H9 (cell line): ENCODE results near the gene ACYP1. TPM values are rescaled to one million over a fixed set of nuclear protein-coding genes. Genes with fewer than 3 reads are reported as not detected.

ENCODE experiments used
- DNase-seq: peaks from one replicate; pipeline ENCODE4 v3.0.0-alpha.2; 2017
- H2AFZ ChIP-seq: one replicate; pipeline ENCODE4 v1.6.1; 2013; ENCODE audit warnings: mild to moderate bottlenecking, low read length, control low read depth, moderate library complexity
- H2AK5ac ChIP-seq: 2 replicates; pipeline ENCODE4 v1.6.1; 2013; ENCODE audit warnings: low read length, control low read depth, mixed read lengths; ENCODE audit not compliant: insufficient read length
- H2BK120ac ChIP-seq: one replicate; pipeline ENCODE4 v1.6.1; 2013; ENCODE audit warnings: low read depth, mild to moderate bottlenecking, low read length, control low read depth, inconsistent platforms; ENCODE audit not compliant: poor library complexity, severe bottlenecking
- H2BK12ac ChIP-seq: 2 replicates; pipeline ENCODE4 v1.6.1; 2013; ENCODE audit warnings: low read length, control low read depth, mixed read lengths, low read depth; ENCODE audit not compliant: insufficient read length
- H2BK15ac ChIP-seq: 2 replicates; pipeline ENCODE4 v1.6.1; 2013; ENCODE audit warnings: low read depth, low read length, control low read depth
- H2BK20ac ChIP-seq: one replicate; pipeline ENCODE4 v1.6.1; 2013; ENCODE audit warnings: low read depth, mild to moderate bottlenecking, low read length, control low read depth, inconsistent platforms; ENCODE audit not compliant: poor library complexity, severe bottlenecking
- H2BK5ac ChIP-seq: 2 replicates; pipeline ENCODE4 v1.6.1; 2013; ENCODE audit warnings: low read length, control low read depth, mixed read lengths; ENCODE audit not compliant: insufficient read length
- H3K14ac ChIP-seq: 2 replicates; pipeline ENCODE4 v1.6.1; 2013; ENCODE audit warnings: low read length, control low read depth; ENCODE audit not compliant: insufficient read depth
- H3K18ac ChIP-seq: 2 replicates; pipeline ENCODE4 v1.6.1; 2013; ENCODE audit warnings: low read depth, mild to moderate bottlenecking, mixed read lengths, low read length, control low read depth; ENCODE audit not compliant: insufficient read length
- H3K23ac ChIP-seq: 2 replicates; pipeline ENCODE4 v1.6.1; 2013; ENCODE audit warnings: low read length, control low read depth, mixed read lengths, low read depth; ENCODE audit not compliant: insufficient read length
- H3K23me2 ChIP-seq: 2 replicates; pipeline ENCODE4 v1.6.1; 2013; ENCODE audit warnings: low read depth, mild to moderate bottlenecking, mixed read lengths, low read length, control low read depth; ENCODE audit not compliant: insufficient read length, poor library complexity, severe bottlenecking
- H3K27ac ChIP-seq: 2 replicates; pipeline ENCODE4 v1.5.1; 2013; ENCODE audit warnings: low read length, control low read depth, mixed read lengths, low read depth; ENCODE audit not compliant: insufficient read length
- H3K27me3 ChIP-seq: 2 replicates; pipeline ENCODE4 v1.6.1; 2013; ENCODE audit warnings: low read length, control low read depth, inconsistent platforms; ENCODE audit not compliant: insufficient read depth
- H3K4ac ChIP-seq: 2 replicates; pipeline ENCODE4 v1.6.1; 2013; ENCODE audit warnings: low read depth, mild to moderate bottlenecking, control low read depth, inconsistent platforms, low read length, moderate library complexity
- H3K4me1 ChIP-seq: 2 replicates; pipeline ENCODE4 v1.6.1; 2013; ENCODE audit warnings: low read length, control low read depth, inconsistent platforms; ENCODE audit not compliant: insufficient read depth
- H3K4me2 ChIP-seq: 2 replicates; pipeline ENCODE4 v1.6.1; 2013; ENCODE audit warnings: low read length, control low read depth, mixed read lengths; ENCODE audit not compliant: insufficient read length, insufficient read depth
- H3K56ac ChIP-seq: 2 replicates; pipeline ENCODE4 v1.6.1; 2013; ENCODE audit warnings: low read depth, mild to moderate bottlenecking, mixed read lengths, low read length, control low read depth; ENCODE audit not compliant: insufficient read length
- H3K79me1 ChIP-seq: 2 replicates; pipeline ENCODE4 v1.6.1; 2013; ENCODE audit warnings: low read depth, mild to moderate bottlenecking, moderate library complexity, low read length, control low read depth, inconsistent platforms; ENCODE audit not compliant: insufficient read depth, poor library complexity, severe bottlenecking
- H3K79me2 ChIP-seq: 2 replicates; pipeline ENCODE4 v1.6.1; 2013; ENCODE audit warnings: low read length, control low read depth, inconsistent platforms; ENCODE audit not compliant: insufficient read depth
- H3K9ac ChIP-seq: 2 replicates; pipeline ENCODE4 v1.6.1; 2013; ENCODE audit warnings: low read length, control low read depth, mixed read lengths; ENCODE audit not compliant: insufficient read length; ENCODE audit errors: extremely low read depth
- H3K9me3 ChIP-seq: one replicate; pipeline ENCODE4 v1.6.1; 2013; ENCODE audit warnings: low read depth, low read length, inconsistent platforms; ENCODE audit not compliant: control insufficient read depth
- H3T11ph ChIP-seq: one replicate; pipeline ENCODE4 v1.6.1; 2013; ENCODE audit warnings: mild to moderate bottlenecking, low read length, control low read depth, inconsistent platforms
- H4K20me1 ChIP-seq: one replicate; pipeline ENCODE4 v1.6.1; 2013; ENCODE audit not compliant: control insufficient read depth, insufficient read length, insufficient read depth
- H4K5ac ChIP-seq: 2 replicates; pipeline ENCODE4 v1.6.1; 2013; ENCODE audit warnings: low read depth, mild to moderate bottlenecking, mixed read lengths, low read length, control low read depth; ENCODE audit not compliant: insufficient read length
- H4K8ac ChIP-seq: replicated peaks from 2 replicates; pipeline ENCODE4 v1.6.1; 2013; ENCODE audit warnings: low read length, control low read depth, mixed read lengths, low read depth; ENCODE audit not compliant: insufficient read length
- H4K91ac ChIP-seq: 2 replicates; pipeline ENCODE4 v1.6.1; 2013; ENCODE audit warnings: low read depth, mild to moderate bottlenecking, moderate library complexity, mixed read lengths, low read length, control low read depth; ENCODE audit not compliant: insufficient read length
- H3K27ac Mint-ChIP-seq, 3 experiments: 2 replicates in 2 of 3; 3 replicates in 1 of 3; pipeline ENCODE4 v1.8.0; 2020 to 2021; ENCODE audit warnings: mixed read lengths in 3 of 3, mild to moderate bottlenecking in 1 of 3, moderate library complexity in 1 of 3
- H3K27me3 Mint-ChIP-seq: 2 replicates; pipeline ENCODE4 v1.8.0; 2021; ENCODE audit warnings: low read depth, mild to moderate bottlenecking, moderate library complexity, mixed read lengths
- H3K36me3 Mint-ChIP-seq, 3 experiments: 2 replicates in 2 of 3; 3 replicates in 1 of 3; pipeline ENCODE4 v1.8.0; 2020 to 2021; ENCODE audit warnings: low read depth in 3 of 3, mixed read lengths in 3 of 3; ENCODE audit not compliant: insufficient read depth in 1 of 3
- H3K4me1 Mint-ChIP-seq, 2 experiments: 2 replicates each; pipeline ENCODE4 v1.8.0; 2020; ENCODE audit warnings: mixed read lengths in 2 of 2
- H3K4me3 Mint-ChIP-seq, 2 experiments: 2 replicates in 1 of 2; 3 replicates in 1 of 2; pipeline ENCODE4 v1.8.0; 2020 to 2021; ENCODE audit warnings: mild to moderate bottlenecking in 2 of 2, mixed read lengths in 2 of 2, moderate library complexity in 1 of 2
- H3K9me3 Mint-ChIP-seq, 2 experiments: 2 replicates in 1 of 2; 3 replicates in 1 of 2; pipeline ENCODE4 v1.8.0; 2020; ENCODE audit warnings: mild to moderate bottlenecking in 2 of 2, mixed read lengths in 2 of 2, moderate library complexity in 1 of 2
- WGBS: extraction: QIAGEN DNeasy Blood & Tissue Kit; methylation state at CpG from one replicate; pipeline ENCODE4 v1.1.7; 2013; ENCODE audit warnings: missing lambda C conversion rate, low lambda C conversion rate, mixed read lengths; ENCODE audit not compliant: insufficient read length; ENCODE audit errors: extremely low coverage; 5-methylcytosine and 5-hydroxymethylcytosine counted together
- total RNA-seq: library from RNA; stranded (reverse); gene quantifications from 2 replicates; pipeline ENCODE4 v1.2.1, GENCODE V29; 2021
- TF ChIP-seq, protein P1 (sequence below): fragments of 200-600 bp; sonication (generic); conservative IDR thresholded peaks from 3 replicates; pipeline ENCODE4 v1.8.0; 2021; ENCODE audit warnings: antibody characterized with exemption, mild to moderate bottlenecking

The ACYP1 gene
- total RNA-seq, 1 experiment from 2014 or later: 18.9 TPM

DNA sequence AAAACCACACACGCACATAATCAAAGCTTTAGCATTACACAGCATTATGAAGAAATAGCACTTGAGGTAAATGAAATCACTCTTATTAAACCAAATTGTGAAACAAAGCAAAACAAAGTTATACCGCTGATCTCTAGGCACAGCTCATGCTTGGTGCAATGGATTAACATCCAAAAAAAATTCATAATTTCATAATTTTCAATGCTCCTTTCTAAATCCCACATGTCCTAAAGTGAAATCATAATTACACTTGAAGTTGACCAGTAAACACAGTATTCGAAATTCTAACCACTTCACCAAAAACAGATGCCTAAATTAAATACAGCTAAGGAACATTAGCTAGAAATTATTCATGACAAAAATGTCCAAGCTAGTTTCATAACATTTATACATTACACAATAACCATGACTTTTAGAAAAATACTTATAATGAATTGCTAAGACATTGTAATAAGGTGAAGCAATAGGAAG is 14.1 kb downstream of the ACYP1 start:
- no peak overlapping the region for H4K8ac ChIP-seq
- no peak overlapping the region for H3K18ac ChIP-seq
- no peak overlapping the region for H3K14ac ChIP-seq
- H4K5ac ChIP-seq: no peak overlapping the region
- Mint-ChIP-seq H3K36me3 (peaks cover 0 to 16% (median 2%) of the 10 kb centered on the region in 3 experiments; a peak in 4 of 7 replicates), H3K4me1 (no peaks in the 10 kb centered on the region; a peak in 1 of 4 replicates), H3K27ac (no peak overlapping the region), H3K9me3 (no peaks in the 10 kb centered on the region; a peak in 1 of 5 replicates), H3K4me3 (peak overlapping the region; percentile 33 to 80; a peak in 3 of 5 replicates), H3K27me3 (no peaks in the 10 kb centered on the region)
- H3K9me3 ChIP-seq: no peaks in the 10 kb centered on the region
- no peaks in the 10 kb centered on the region for H4K20me1 ChIP-seq
- H3K27me3 ChIP-seq: no peaks in the 10 kb centered on the region
- no peak overlapping the region for H3K27ac ChIP-seq
- H3K4me1 ChIP-seq: 0 out of 2 replicates have a peak, but pooled peaks cover 2% of the 10 kb centered on the region
- WGBS: no CpG with 5 or more reads among the region's 3 CpGs
- H3K79me2 ChIP-seq: no peaks in the 10 kb centered on the region
- no peak overlapping the region for H2BK5ac ChIP-seq
- H3T11ph ChIP-seq: no peak overlapping the region
- peaks cover 3% of the 10 kb centered on the region for H3K23me2 ChIP-seq
- H3K4ac ChIP-seq: no peak overlapping the region
- H2BK12ac ChIP-seq: no peak overlapping the region
- H2AFZ ChIP-seq: no peak overlapping the region
- no peak overlapping the region for H3K9ac ChIP-seq
- H2BK15ac ChIP-seq: no peak overlapping the region
- no peak for DNase-seq
- TF ChIP-seq, protein P1, sequence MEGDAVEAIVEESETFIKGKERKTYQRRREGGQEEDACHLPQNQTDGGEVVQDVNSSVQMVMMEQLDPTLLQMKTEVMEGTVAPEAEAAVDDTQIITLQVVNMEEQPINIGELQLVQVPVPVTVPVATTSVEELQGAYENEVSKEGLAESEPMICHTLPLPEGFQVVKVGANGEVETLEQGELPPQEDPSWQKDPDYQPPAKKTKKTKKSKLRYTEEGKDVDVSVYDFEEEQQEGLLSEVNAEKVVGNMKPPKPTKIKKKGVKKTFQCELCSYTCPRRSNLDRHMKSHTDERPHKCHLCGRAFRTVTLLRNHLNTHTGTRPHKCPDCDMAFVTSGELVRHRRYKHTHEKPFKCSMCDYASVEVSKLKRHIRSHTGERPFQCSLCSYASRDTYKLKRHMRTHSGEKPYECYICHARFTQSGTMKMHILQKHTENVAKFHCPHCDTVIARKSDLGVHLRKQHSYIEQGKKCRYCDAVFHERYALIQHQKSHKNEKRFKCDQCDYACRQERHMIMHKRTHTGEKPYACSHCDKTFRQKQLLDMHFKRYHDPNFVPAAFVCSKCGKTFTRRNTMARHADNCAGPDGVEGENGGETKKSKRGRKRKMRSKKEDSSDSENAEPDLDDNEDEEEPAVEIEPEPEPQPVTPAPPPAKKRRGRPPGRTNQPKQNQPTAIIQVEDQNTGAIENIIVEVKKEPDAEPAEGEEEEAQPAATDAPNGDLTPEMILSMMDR: no peak
- H3K4me2 ChIP-seq: no peak overlapping the region
- H3K79me1 ChIP-seq: peaks cover 3% of the 10 kb centered on the region
- H4K91ac ChIP-seq: no peak overlapping the region
- no peak overlapping the region for H2BK120ac ChIP-seq
- no peak overlapping the region for H2BK20ac ChIP-seq
- no peak overlapping the region for H3K56ac ChIP-seq
- no peak overlapping the region for H3K23ac ChIP-seq
- no peak overlapping the region for H2AK5ac ChIP-seq
